ENCODE results near the gene MAIP1. TPM values are rescaled to one million over a fixed set of nuclear protein-coding genes. Genes with fewer than 3 reads are reported as not detected.

MAIP1 gene
- total RNA-seq, 1 experiment from 2014 or later = 27.9 TPM

DNA sequence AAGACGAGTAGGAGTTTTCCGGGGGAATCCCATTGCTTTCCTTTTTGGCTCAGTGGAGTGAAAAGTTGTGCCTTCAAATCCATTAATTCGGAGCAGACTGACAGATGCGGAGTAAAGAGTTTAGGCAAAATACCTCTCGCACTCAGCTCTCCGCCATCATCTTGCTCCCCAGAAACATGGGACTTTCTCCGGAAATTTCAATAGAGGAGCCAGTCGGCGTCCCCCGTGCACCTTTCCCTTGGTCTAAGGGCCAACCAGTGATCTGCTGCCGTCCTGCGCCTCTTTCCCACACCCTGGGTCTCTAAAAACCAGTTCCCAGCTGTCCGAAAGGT, 409 bp upstream of the MAIP1 start:
- Mint-ChIP-seq H3K27me3 (ENCODE audit: unreplicated experiment) (no peaks in the 10 kb centered on the region), H3K27ac (ENCODE audit: unreplicated experiment) (peak overlapping the region; percentile 90), H3K4me3 (ENCODE audit: low read depth, unreplicated experiment) (peak overlapping the region; percentile 92), H3K9me3 (ENCODE audit: low read depth, unreplicated experiment) (no peaks in the 10 kb centered on the region), H3K4me1 (ENCODE audit: low read depth, unreplicated experiment) (peaks cover 39% of the 10 kb centered on the region), H3K36me3 (ENCODE audit: insufficient read depth, unreplicated experiment) (peaks cover 58% of the 10 kb centered on the region)
- no peak for DNase-seq
- CTCF ChIA-PET = no interaction called here
- TF ChIP-seq, protein P1, sequence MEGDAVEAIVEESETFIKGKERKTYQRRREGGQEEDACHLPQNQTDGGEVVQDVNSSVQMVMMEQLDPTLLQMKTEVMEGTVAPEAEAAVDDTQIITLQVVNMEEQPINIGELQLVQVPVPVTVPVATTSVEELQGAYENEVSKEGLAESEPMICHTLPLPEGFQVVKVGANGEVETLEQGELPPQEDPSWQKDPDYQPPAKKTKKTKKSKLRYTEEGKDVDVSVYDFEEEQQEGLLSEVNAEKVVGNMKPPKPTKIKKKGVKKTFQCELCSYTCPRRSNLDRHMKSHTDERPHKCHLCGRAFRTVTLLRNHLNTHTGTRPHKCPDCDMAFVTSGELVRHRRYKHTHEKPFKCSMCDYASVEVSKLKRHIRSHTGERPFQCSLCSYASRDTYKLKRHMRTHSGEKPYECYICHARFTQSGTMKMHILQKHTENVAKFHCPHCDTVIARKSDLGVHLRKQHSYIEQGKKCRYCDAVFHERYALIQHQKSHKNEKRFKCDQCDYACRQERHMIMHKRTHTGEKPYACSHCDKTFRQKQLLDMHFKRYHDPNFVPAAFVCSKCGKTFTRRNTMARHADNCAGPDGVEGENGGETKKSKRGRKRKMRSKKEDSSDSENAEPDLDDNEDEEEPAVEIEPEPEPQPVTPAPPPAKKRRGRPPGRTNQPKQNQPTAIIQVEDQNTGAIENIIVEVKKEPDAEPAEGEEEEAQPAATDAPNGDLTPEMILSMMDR (IDR thresholded peaks at IDR 0.05; ENCODE audit: unreplicated experiment) = no peak
- intact Hi-C loops (cut with micrococcal nuclease; ENCODE audit: unreplicated experiment) = no loop called here
- TSS peak; percentile 77 for BruUV-seq (replicated peaks)

DNA sequence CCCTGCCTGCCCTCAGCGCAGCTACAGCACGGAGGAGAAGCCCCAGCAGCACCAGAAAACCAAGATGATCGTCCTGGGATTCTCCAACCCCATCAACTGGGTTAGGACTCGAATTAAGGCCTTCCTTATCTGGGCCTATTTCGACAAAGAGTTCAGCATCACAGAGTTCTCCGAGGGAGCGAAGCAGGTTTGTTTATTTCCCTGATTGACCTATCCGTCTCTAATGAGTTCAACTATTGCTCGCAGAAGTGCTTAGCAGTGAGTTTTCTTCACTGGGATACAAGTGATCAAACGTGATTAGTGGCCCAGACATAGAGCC, 639 bp downstream of the MAIP1 start:
- CTCF ChIA-PET = no interaction called here
- Mint-ChIP-seq H3K36me3 (ENCODE audit: insufficient read depth, unreplicated experiment) (peaks cover 54% of the 10 kb centered on the region), H3K27me3 (ENCODE audit: unreplicated experiment) (no peaks in the 10 kb centered on the region), H3K4me1 (ENCODE audit: low read depth, unreplicated experiment) (peaks cover 30% of the 10 kb centered on the region), H3K4me3 (ENCODE audit: low read depth, unreplicated experiment) (peak overlapping the region; percentile 92), H3K27ac (ENCODE audit: unreplicated experiment) (peak overlapping the region; percentile 90), H3K9me3 (ENCODE audit: low read depth, unreplicated experiment) (no peaks in the 10 kb centered on the region)
- intact Hi-C loops (cut with micrococcal nuclease; ENCODE audit: unreplicated experiment) = no loop called here
- DNase-seq = no peak
- TF ChIP-seq, protein P1 (IDR thresholded peaks at IDR 0.05; ENCODE audit: unreplicated experiment) = no peak
- BruUV-seq (replicated peaks) = no TSS peak

DNA sequence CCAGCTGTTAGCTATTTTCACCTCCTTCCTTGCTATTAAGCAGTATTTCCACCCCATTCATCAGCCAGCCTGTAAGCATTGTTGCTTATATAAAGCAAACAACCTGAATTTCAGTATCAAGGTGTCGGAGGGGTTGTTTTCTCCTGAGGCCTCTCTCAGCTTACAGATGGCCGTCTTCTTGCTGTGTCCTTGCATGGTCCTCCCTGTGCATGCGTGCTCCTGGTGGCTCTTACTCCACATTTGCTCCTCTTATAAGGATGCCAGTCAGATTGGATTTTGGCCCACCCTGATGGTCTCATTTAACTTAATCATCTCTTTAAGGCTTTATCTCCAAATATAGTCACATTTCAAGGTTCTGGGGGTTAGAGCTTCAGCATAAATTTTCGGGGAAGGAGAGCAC, 2.6 kb downstream of the MAIP1 start:
- no TSS peak for BruUV-seq (replicated peaks)
- H3K4me1 Mint-ChIP-seq (ENCODE audit: low read depth, unreplicated experiment) = peaks cover 22% of the 10 kb centered on the region

DNA sequence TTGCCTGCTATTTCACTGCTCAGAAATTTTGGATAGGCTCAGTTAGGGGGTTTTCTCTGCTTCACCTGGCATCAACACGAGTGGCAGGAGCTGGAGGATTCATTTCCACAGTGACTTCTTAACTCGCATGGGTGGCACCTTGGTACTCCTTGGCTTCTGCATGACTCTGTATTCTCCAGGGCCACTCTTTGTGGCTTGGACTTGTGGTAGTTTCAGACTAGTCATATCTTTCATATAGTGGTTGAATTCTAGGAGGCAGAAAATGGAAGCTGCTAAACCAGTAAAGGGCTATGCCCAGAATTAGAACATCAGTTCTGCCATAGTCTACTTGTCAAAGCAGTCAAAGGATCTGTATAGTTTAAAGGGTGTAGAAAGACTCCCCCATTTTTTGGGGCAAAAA, 6.8 kb downstream of the MAIP1 start:
- no peaks in the 10 kb centered on the region for H3K27me3 Mint-ChIP-seq (ENCODE audit: unreplicated experiment)
- CTCF ChIA-PET = no interaction called here
- intact Hi-C loops (cut with micrococcal nuclease; ENCODE audit: unreplicated experiment) = no loop called here
- no peak overlapping the region for H3K4me3 Mint-ChIP-seq (ENCODE audit: low read depth, unreplicated experiment)
- H3K9me3 Mint-ChIP-seq (ENCODE audit: low read depth, unreplicated experiment) = no peaks in the 10 kb centered on the region
- no peak overlapping the region for H3K27ac Mint-ChIP-seq (ENCODE audit: unreplicated experiment)
- BruUV-seq (replicated peaks) = no TSS peak
- DNase-seq = no peak
- peaks cover 14% of the 10 kb centered on the region for H3K4me1 Mint-ChIP-seq (ENCODE audit: low read depth, unreplicated experiment)
- peaks cover 45% of the 10 kb centered on the region for H3K36me3 Mint-ChIP-seq (ENCODE audit: insufficient read depth, unreplicated experiment)
- TF ChIP-seq, protein P1 (IDR thresholded peaks at IDR 0.05; ENCODE audit: unreplicated experiment) = no peak

More for the DNA sequence above, 2.6 kb downstream of the MAIP1 start:
- no peak for DNase-seq
- H3K27ac Mint-ChIP-seq (ENCODE audit: unreplicated experiment) = no peak overlapping the region
- intact Hi-C loops (cut with micrococcal nuclease; ENCODE audit: unreplicated experiment) = no loop called here
- no peak overlapping the region for H3K4me3 Mint-ChIP-seq (ENCODE audit: low read depth, unreplicated experiment)
- TF ChIP-seq, protein P1 (IDR thresholded peaks at IDR 0.05; ENCODE audit: unreplicated experiment) = no peak
- H3K27me3 Mint-ChIP-seq (ENCODE audit: unreplicated experiment) = no peaks in the 10 kb centered on the region
- peaks cover 55% of the 10 kb centered on the region for H3K36me3 Mint-ChIP-seq (ENCODE audit: insufficient read depth, unreplicated experiment)
- H3K9me3 Mint-ChIP-seq (ENCODE audit: low read depth, unreplicated experiment) = no peaks in the 10 kb centered on the region
- CTCF ChIA-PET = no interaction called here

DNA sequence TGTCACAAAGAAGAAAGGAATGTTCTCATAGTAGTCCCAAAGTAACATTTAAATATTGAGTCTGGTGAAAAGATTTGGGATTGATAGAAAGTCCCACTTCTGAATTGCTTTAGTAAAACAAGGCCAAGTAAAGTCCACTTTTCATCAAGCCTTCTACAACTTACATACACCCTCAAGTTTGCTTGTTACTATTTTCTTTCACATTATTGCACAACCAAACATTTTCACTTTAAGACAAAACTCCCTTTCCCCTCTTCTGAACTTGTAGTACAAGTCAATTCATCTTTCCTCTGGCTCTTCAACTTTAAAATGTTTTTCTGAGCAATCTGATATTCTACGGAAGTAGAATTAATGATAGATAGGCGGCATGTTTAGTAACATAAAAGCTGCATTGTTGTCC, 11.0 kb downstream of the MAIP1 start:
- BruUV-seq (replicated peaks) = no TSS peak
- no peaks in the 10 kb centered on the region for H3K9me3 Mint-ChIP-seq (ENCODE audit: low read depth, unreplicated experiment)
- H3K27ac Mint-ChIP-seq (ENCODE audit: unreplicated experiment) = no peak overlapping the region
- no peak overlapping the region for H3K4me3 Mint-ChIP-seq (ENCODE audit: low read depth, unreplicated experiment)
- no peak for DNase-seq
- H3K4me1 Mint-ChIP-seq (ENCODE audit: low read depth, unreplicated experiment) = no peaks in the 10 kb centered on the region
- intact Hi-C loops (cut with micrococcal nuclease; ENCODE audit: unreplicated experiment) = no loop called here
- CTCF ChIA-PET = no interaction called here
- TF ChIP-seq, protein P1 (IDR thresholded peaks at IDR 0.05; ENCODE audit: unreplicated experiment) = no peak
- peaks cover 25% of the 10 kb centered on the region for H3K36me3 Mint-ChIP-seq (ENCODE audit: insufficient read depth, unreplicated experiment)
- H3K27me3 Mint-ChIP-seq (ENCODE audit: unreplicated experiment) = no peaks in the 10 kb centered on the region

All from Calu3 (cell line).